ENCODE data around the gene ZBTB21. TPM values are rescaled to one million over a fixed set of nuclear protein-coding genes. Genes with fewer than 3 reads are reported as not detected.

The ZBTB21 gene
- total RNA-seq, 1 experiment from 2014 or later, result 18.1 TPM

DNA sequence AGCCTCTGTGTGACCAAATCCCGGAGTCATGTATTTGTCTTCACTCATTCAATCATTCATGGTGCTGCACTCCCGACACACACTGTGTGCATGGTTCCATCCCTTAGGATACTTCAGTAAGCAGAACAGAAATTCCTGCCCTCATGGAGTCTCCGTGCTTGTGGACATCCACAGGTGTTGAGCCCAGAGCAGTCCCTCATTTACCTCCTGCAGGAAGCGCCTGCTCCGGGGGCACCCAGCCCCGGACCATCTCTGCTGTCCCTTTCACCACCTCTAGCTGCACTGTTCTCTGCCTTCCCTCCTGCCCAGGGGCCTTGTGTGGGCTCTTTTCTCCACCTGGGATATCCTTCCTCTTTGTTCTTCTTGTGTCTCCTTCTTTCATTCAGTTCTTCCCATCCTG is 9.5 kb upstream of the ZBTB21 start:
- no peak overlapping the region for H4K5ac ChIP-seq (ENCODE audit: insufficient read length, low read depth, low read length)
- Mint-ChIP-seq H3K9me3 (peaks cover 1 to 2% of the 10 kb centered on the region in 2 experiments; a peak in 2 of 5 replicates), H3K4me1 (peaks cover 13 to 25% of the 10 kb centered on the region in 2 experiments), H3K36me3 (ENCODE audit: insufficient read depth in 1 of 3, low read depth in 3 of 3) (no peaks in the 10 kb centered on the region), H3K27ac (no peak overlapping the region; a peak in 1 of 7 replicates), H3K4me3 (no peak overlapping the region), H3K27me3 (ENCODE audit: low read depth) (peaks cover 24% of the 10 kb centered on the region)
- H2BK20ac ChIP-seq (ENCODE audit: low read depth, low read length, poor library complexity, severe bottlenecking), result no peak overlapping the region
- H3K79me1 ChIP-seq (ENCODE audit: insufficient read depth, low read depth, low read length, poor library complexity, severe bottlenecking), result no peaks in the 10 kb centered on the region
- TF ChIP-seq, protein P1, sequence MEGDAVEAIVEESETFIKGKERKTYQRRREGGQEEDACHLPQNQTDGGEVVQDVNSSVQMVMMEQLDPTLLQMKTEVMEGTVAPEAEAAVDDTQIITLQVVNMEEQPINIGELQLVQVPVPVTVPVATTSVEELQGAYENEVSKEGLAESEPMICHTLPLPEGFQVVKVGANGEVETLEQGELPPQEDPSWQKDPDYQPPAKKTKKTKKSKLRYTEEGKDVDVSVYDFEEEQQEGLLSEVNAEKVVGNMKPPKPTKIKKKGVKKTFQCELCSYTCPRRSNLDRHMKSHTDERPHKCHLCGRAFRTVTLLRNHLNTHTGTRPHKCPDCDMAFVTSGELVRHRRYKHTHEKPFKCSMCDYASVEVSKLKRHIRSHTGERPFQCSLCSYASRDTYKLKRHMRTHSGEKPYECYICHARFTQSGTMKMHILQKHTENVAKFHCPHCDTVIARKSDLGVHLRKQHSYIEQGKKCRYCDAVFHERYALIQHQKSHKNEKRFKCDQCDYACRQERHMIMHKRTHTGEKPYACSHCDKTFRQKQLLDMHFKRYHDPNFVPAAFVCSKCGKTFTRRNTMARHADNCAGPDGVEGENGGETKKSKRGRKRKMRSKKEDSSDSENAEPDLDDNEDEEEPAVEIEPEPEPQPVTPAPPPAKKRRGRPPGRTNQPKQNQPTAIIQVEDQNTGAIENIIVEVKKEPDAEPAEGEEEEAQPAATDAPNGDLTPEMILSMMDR (conservative IDR thresholded peaks at IDR 0.05), result no peak
- H4K20me1 ChIP-seq (ENCODE audit: control insufficient read depth, insufficient read depth, insufficient read length), result no peaks in the 10 kb centered on the region
- H3K4me1 ChIP-seq (ENCODE audit: insufficient read depth, low read length), result no peaks in the 10 kb centered on the region; the same call in 1 of the 2 replicates
- no peak overlapping the region for H2BK5ac ChIP-seq (ENCODE audit: insufficient read length, low read length)
- H3K4me2 ChIP-seq (ENCODE audit: insufficient read depth, insufficient read length, low read length), result no peak overlapping the region
- no peak overlapping the region for H3K4ac ChIP-seq (ENCODE audit: low read depth, low read length)
- H4K91ac ChIP-seq (ENCODE audit: insufficient read length, low read depth, low read length), result no peak overlapping the region
- H3K9ac ChIP-seq (ENCODE audit: extremely low read depth, insufficient read length, low read length), result no peak overlapping the region
- no peaks in the 10 kb centered on the region for H3K27me3 ChIP-seq (ENCODE audit: insufficient read depth, low read length)
- no peak overlapping the region for H3K56ac ChIP-seq (ENCODE audit: insufficient read length, low read depth, low read length)
- H3K23me2 ChIP-seq (ENCODE audit: insufficient read length, low read depth, low read length, poor library complexity, severe bottlenecking), result no peaks in the 10 kb centered on the region
- DNase-seq, result no peak
- H3K9me3 ChIP-seq (ENCODE audit: control insufficient read depth, low read depth, low read length), result no peaks in the 10 kb centered on the region
- H2BK120ac ChIP-seq (ENCODE audit: low read depth, low read length, poor library complexity, severe bottlenecking), result no peak overlapping the region
- H3K27ac ChIP-seq (ENCODE audit: insufficient read length, low read depth, low read length), result no peak overlapping the region
- no peaks in the 10 kb centered on the region for H3K79me2 ChIP-seq (ENCODE audit: insufficient read depth, low read length)
- H3K23ac ChIP-seq (ENCODE audit: insufficient read length, low read depth, low read length), result no peak overlapping the region
- no peak overlapping the region for H3K14ac ChIP-seq (ENCODE audit: insufficient read depth, low read length)
- H3K18ac ChIP-seq (ENCODE audit: insufficient read length, low read depth, low read length), result no peak overlapping the region
- H3T11ph ChIP-seq (ENCODE audit: low read length), result no peak overlapping the region
- no peak overlapping the region for H4K8ac ChIP-seq (replicated peaks; ENCODE audit: insufficient read length, low read depth, low read length)
- no peak overlapping the region for H2BK12ac ChIP-seq (ENCODE audit: insufficient read length, low read depth, low read length)
- no CpG with 5 or more reads among the region's 6 CpGs for WGBS (ENCODE audit: extremely low coverage, insufficient read length, low lambda C conversion rate)
- no peak overlapping the region for H2BK15ac ChIP-seq (ENCODE audit: low read depth, low read length)
- H2AK5ac ChIP-seq (ENCODE audit: insufficient read length, low read length), result no peak overlapping the region
- H2AFZ ChIP-seq (ENCODE audit: low read length), result no peak overlapping the region
